Activated gamma-delta T cell treated with Interleukin-2 at 50 U/mL for 16 hours (primary cell): ENCODE data around the gene VPS50.

Experiments used
- DNase-seq: peaks from one replicate; pipeline ENCODE4 v3.0.0-alpha.2; 2020

VPS50 gene, protein sequence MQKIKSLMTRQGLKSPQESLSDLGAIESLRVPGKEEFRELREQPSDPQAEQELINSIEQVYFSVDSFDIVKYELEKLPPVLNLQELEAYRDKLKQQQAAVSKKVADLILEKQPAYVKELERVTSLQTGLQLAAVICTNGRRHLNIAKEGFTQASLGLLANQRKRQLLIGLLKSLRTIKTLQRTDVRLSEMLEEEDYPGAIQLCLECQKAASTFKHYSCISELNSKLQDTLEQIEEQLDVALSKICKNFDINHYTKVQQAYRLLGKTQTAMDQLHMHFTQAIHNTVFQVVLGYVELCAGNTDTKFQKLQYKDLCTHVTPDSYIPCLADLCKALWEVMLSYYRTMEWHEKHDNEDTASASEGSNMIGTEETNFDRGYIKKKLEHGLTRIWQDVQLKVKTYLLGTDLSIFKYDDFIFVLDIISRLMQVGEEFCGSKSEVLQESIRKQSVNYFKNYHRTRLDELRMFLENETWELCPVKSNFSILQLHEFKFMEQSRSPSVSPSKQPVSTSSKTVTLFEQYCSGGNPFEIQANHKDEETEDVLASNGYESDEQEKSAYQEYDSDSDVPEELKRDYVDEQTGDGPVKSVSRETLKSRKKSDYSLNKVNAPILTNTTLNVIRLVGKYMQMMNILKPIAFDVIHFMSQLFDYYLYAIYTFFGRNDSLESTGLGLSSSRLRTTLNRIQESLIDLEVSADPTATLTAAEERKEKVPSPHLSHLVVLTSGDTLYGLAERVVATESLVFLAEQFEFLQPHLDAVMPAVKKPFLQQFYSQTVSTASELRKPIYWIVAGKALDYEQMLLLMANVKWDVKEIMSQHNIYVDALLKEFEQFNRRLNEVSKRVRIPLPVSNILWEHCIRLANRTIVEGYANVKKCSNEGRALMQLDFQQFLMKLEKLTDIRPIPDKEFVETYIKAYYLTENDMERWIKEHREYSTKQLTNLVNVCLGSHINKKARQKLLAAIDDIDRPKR

DNA sequence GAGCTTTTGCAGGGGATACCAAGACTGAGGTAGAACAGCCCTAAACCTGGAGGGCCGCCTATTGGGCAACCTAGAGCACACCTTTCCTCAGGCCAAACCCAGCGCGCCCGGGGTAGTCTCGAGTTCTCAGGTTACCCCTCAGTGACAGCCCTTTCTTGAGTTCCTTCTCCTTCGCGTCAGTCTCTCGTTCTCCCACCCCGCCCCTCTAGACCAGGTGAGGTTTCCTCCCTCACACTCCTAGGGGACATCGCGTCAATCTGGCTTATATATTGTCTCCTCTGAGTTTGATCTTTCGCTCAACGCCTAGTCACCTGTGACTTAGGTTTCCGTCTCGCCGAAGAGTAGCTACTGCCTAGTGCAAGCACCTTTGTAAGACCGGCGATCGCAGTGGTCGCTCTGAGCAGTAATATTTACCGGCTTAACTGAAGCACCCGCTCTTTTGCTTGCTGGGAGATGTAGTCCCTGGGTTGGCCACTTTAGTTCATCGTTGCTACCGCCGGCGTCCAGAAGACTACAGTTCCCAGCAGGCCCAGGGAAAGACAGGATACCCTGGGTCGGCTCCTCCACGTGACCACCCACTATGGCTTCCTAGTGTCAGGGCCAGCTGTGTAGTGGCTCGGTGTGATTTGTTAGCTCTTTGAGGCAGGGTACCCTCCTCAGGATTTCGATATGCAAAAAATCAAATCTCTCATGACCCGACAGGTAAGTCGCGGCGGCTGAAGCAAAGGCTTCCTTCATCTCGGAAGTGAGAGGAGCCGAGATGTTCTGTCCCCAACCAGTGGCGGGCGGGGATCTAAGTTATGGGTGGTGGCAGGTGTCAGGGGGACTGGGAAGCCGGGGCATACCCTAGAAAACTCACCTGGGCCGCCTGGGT lies at the start of gene VPS50:
TSS of gene VPS50 (plus strand) at position 568 of the 874 bp plus-strand sequence. CDS start at position 670, 102 bp downstream.
- peak; percentile 87 for DNase-seq

DNA sequence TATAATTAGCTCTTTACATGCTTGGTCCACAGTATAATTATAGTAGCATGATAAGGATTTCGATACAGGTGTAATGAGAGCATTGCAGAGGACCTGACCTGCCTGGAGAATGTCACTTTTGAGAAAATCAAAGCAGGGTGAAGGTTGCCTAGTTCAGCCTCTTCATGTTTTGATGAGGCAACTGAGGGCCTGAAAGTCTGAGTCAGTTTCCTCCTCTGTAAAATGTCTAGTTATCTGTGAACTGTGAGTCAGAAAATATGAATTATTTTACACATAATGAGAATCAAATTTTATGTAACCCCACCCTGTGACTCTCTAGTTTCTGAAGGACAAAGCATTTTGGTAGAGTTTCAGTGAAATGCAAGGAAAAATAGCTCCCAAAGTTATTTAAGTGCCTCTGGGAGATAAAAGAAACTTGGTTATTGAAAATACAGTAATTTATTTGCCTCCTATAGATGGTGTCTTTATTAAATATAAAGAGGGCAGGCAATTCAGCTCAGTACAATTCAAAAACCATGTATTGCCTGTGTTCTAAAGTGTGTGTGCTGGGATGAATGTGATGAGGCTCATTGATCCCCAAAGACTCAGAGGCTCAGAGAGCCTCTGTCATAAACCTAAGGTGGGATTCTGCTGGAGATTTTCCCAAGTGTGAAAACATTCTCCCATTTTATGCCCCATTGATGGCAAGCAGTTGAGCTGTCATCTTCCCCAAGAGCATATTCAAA lies 46.7 kb upstream of the VPS50 start:
- no peak for DNase-seq

DNA sequence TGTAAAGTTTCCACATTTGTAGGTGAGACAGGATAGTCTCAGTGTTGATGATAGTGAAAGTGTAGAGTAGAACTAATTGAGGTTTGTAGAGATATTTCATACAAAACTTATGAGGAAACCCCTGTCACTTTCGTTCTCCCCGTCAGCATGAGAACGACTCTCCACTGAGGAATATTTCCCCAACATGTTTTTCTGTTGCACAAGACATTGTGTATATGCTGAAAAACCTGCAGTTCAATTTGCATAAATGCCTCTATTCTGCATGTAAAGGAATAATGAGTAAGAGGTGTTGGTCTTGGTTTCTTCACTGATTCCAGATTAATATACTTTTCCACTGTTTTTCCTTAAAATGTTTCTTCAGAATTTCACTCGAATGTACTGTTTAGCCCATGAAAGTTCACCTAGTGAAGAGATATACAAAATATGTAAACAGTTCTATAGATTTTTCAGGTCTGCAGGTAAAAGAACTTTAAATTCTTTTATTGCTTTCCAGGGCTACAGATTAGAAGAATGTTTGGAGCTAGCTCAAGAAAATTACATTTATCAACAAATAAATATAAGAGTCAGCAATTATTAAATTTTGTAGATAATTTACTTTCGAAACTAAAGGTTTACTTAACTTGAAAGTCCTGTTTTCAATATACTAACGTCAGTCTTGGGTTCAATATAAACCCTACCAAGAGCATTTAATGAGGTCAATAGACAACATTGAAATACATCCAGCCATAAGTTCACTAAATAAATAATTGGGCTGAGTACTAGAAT lies 43.1 kb upstream of the VPS50 start:
- no peak for DNase-seq

DNA sequence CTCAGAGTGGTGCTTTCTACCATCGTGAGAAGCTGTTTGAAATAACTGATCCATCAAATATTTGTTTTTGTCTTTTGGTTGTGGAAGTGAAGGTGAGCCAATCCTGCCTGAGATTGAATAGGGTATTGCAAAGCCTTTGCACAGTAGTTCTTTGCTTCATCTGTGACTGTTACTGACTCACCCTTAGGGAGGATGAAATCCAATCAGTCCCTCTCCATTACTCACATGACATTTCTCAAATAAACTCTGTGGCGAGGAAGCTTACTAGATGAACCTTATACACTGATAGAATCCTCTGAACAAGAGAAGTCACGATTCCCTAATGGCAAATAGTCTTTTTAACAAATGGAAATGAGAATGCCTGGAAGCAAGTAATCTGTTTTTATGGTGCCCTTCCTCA lies 37.8 kb upstream of the VPS50 start:
- DNase-seq = no peak

DNA sequence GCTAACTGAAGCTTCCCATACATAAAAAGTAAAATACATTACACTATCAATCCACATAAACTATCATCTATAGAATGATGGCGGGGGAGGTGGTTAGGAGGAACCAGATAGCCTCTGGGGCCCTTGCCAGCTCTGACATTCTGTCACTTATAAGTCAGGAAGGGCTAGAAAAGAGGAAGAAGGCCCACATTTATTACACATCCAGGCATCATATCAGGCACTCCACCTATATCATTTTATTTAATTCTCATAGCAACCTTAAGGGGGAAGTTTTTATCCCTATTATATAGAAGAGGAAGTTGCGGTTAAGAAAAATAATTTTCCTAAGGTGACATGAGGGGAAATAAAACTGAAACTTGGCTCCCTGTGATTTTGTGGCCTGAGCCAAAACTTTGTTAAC lies 35.8 kb upstream of the VPS50 start:
- DNase-seq = no peak

DNA sequence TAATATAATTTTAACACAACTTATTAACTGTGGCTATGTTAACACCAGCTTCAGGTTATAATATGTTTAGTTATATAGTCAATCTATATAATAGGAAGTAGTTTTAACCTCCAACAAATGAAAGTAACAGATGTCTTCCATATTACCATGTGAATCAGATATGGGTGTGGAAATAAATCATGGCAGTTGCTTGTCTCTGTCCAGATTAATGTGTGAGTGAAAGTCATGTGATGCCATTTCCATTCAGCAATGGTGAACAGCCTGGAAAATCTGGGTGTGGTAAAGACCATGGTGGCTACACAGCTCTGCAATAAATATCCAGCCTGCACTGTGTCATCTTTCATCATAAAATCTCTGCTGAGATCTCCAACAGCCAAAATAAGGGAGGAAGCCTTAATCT lies 33.7 kb upstream of the VPS50 start:
- no peak for DNase-seq

DNA sequence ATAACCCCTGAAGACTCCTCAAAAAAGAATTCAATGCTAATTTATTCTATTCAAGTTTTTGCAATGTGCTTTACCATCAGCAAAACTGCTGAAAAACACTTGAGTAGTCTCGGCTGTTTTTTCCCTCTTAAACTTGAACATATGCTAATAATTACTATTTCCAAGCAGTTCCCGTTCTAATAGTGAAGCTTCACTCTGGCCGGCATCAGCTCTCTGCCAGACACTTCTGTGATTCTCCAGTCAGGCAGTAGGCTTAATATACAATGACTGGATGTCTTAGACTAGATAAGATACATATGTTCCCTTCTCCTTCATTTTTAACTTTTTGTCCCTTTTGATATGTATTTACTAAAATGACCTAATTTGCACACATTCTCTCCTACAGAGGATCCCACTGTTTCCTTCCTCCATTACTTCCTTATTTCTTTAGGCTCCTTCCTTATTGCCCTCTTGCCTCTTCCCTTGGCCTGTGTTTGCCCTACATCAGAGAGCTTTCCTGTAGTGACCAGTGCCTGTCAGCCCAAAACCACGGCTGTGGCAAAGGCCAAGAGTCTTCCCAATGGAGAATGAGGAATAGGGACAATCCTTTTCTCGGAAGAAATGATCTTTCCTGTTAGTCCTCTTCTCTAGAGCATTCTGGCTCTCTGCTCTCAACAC lies 29.4 kb upstream of the VPS50 start:
- no peak for DNase-seq

DNA sequence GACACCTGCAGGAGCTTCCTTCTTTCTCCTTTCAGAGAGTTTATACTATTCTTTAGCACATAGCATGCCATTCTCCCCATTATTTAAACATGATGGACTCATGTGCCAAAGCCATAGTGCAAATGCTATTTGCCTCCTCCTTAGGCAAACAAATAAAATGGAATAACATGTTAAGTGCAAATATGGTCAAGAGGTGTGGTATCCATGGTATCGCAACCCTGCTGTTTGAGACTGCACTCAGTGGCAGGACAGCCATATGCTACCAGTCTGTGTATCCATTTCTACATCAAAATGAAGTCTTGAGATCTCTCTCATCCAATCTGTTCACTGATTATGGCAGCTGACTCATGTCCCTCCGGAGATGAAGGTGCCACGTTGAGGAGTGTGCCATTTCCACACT lies 28.7 kb upstream of the VPS50 start:
- DNase-seq = no peak

DNA sequence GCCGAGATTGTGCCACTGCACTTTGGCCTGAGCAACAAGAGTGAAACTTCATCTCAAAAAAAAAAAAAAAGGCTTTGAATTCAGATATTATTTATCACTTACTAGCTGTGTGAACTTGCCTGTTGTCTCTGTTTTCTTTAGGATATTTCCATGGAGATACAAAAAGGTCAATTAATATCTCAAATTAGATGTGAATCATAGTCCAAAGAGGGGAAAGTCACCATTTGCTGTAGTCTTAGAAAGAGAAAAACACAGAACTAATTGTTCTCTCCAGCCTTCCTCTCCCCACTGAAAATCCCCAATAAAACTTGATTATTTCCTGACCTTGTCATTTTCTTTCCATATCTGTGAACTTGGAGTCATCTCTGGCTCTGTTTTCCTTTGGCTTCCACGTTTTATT lies 27.1 kb upstream of the VPS50 start:
- DNase-seq = no peak

DNA sequence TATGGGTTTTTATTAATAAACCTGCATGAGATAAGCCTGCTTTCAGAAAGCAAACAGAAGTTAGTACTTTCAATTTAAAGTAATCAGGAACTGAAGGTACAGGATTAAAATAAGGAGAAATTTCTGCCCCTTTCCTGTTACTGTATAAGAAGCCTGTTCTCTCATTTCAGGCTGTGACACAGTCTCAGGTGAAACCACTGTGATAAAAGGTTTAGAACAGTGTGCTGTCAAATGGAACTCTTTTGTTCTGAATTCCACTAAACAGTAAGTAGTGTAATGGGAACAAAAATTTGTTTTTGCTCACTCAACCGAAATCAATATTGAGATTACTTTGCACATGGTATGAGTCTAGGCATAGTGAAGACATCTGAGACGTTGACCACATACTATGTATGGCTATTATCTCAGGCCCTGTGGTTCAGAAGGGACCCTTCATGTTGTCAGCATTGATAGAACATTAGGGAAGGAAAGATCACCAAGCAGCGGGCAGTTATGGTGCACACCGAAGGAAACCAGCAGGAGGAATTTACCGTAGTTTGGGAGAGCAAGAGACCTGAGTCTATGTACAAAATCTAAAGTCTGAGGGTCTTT lies 20.8 kb upstream of the VPS50 start:
- DNase-seq = no peak

DNA sequence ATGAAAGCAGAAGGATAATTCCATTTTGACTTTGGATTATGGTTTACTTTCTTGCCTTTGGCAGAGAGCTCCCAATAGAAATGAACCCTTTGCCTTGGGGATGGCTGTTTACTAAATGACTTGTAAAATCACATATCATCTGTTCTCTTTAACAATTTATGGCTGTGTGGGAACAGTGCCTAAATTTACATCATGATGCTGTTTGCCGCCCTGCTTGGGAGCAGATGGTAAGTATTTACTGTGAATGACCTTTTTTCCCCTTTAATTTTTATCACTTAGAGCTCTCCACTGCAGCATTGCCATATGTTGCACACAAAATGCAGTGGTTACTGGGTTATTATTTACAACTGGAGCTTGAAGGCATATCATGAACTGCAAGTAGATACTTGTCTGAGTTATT lies 19.3 kb upstream of the VPS50 start:
- no peak for DNase-seq

DNA sequence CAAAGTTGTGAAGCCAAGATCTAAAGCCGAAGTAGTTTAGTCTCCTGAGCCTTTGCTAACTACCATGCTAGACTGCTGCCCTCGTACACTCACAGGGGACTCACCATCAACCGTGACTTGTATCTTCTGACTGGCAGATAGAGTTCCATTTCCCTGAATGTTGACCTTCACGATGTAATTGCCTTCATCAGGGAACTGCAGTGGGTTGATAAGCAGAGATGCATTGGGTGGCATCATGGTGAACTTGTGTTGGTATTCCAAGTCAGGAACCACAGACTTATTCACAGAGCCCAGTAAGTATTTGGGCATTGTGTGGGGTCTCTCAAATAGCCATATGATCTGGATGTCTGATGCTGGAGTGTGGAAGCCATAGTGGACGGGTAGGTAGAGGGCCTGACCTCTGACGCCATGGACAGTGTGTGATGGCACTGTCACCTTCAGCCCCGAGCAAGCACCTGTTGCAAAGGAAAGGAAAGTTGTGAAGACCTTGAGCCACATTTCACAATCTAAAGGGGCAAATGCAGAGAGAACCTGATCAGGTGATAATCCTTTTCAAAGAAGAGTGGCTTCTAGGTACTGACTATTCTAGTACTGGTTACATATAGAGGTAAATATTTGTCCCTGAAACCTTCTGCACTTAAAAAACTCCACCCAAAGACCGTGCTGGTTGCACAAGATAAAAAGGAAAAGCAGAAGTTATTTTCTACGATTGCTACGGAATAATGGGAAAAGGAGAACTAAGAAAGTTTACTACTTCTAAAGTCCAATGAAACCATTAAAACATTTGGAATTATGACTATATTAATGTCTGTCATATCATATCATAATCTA lies 13.0 kb upstream of the VPS50 start:
- no peak for DNase-seq

DNA sequence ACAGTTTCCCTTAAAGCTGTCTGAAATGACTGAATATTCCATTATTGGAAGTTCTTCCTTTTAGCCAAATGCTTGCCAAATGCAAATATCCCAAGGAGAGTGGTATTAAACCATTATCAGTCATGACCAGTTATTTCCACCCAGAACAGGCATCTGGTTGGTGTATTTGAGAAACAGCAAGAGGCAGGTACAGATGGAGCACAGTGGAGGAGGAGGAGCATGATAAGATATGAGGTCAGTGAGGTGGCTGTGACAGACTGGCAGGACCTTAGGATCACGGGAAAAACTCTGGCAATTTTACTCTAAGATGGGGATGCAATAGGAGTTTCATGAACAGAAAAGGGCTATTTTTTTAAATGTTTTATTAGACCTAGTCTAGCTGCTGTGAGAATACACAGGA lies 12.3 kb upstream of the VPS50 start:
- DNase-seq = no peak

DNA sequence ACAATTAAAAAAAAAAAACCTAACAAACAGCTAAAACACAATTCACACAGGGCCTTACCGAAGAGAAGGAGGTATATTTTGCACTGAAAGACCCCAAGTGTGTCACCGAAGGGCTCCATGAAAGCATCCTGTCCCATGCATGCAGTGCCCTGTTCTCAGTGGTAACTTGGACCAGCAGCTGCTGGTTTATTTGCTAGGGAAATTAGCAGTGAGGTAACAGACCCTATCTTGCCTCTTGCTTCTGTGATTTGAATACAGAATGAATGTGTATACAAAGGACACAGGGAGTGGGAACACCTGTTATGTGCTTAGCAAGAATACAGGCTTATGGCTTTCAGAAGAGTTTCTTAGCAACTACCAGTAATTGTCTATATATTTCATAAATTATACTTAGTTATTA lies 5.9 kb upstream of the VPS50 start, which contains the start of gene HEPACAM2:
TSS of gene HEPACAM2 (minus strand) at position 160 of the 400 bp plus-strand sequence.
- no peak for DNase-seq

DNA sequence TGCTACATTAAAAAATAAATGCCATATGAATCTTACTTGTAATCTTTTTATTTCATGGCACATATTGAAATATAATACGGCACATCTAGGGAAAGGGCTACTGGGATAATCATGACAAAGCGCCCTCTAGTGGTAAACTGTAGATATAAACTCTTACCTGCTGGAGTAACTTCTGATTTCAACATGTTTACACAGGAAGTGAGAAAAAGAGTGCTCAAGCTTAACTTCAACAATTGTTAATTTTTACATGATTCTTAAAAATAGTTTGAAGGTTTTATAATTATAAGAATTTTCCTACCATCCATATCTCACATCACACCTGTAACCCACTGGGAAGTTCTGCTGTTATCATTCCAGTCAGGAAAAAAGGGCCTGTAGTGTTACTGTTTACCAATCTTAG lies 3.9 kb upstream of the VPS50 start:
- DNase-seq = peak; percentile 9

DNA sequence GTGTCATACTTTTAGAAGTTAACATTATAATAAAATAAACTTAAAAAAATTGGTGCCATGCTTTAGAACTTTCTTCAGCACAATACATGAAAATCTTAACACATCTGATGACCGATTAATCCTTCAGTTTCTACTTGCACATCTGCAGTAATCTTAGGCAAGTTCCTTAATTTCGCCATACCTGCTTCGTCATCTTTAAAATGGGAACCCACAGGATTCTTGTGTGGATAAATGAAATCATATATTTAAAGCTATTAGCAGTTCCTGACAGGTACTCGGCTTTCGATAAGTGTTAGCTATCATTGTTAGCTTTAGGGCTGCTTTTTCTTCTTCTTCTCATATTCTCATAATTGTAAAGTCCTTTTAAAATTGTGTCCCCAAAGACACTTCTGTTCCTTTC lies 907 bp upstream of the VPS50 start:
- DNase-seq = no peak

DNA sequence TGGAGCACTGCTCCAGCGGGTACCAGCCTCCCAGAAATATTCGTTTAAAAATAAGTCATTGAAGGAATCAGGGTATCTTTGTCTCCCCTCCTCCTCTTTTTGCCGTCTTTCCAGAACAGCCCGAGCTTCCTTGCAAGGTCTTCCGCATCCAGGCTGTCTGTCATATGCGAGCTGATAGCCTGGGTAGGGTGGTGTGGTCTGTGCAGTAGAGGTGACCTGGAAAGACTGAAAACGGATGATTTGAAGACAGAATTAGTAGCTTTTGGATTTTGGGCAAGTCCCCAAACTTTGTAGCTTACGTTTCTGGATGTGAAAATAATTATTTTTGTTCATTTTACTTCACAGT lies 480 bp downstream of the VPS50 start:
- no peak for DNase-seq

DNA sequence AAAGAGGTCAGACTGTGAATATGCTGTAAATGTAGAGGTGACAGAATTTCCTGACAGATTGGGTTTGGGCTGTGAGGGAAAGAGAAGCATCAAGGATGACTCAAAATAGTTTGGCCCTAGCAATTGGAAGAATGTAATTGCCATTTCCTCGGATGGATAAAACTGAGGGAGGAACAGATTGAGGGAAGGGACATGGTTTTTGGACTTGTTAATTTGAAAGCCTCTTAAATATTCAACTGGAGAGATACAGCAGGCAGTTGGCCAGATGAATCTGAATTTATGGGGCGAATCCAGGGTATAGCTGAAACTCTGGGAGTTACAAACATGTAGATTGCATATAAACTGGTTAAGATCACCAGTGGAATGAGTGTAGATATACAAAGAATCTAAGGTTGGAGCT lies 3.4 kb downstream of the VPS50 start:
- DNase-seq = no peak

DNA sequence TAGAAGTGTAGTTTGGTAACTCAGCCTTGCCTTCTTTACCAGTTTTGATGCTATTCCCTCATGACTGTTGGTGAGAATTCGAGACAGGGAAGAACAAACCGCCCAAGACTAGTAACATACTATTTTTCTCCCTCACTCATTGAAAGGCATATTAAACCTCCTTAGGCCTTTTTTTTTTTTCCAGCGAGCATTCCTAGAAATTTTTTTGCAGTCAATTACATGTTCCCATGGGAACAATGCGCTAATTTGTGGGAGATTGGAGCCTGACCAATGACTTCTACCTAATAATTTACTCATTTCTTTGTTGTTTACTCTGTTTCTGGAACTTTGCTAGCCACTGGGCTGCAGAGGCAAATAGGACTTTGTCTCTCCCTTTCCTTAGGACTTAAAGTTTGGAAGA lies 6.0 kb downstream of the VPS50 start:
- no peak for DNase-seq

DNA sequence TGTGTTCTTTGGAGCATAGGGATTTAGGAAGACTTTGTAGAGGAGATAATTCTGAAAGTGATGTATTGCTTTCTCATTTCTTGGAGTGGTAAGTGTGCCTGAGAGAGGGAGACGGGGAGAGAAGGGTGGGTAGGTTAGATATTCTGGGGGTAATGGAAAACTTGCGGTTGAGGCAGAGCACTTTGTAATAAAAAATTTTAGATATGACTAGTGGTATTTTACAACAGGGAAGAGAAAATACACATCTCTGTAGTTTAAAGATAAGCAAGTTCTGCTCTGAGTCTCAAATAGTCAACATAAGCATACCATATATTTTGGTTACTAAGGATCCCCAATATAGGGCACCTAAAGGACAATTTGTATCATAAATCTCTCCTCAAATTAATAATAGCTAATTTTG lies 6.6 kb downstream of the VPS50 start:
- DNase-seq = no peak
